Mesothelial cell of epicardium (in vitro differentiated cells): ENCODE results near the gene PTPRR. TPM values are rescaled to one million over a fixed set of nuclear protein-coding genes. Genes with fewer than 3 reads are reported as not detected.

Experiments
- DNase-seq, 2 experiments: peaks; one replicate each; pipeline ENCODE4 v3.0.0; 2021; ENCODE audit warnings: low spot score in 2 of 2; ENCODE audit not compliant: unreplicated experiment in 2 of 2
- H3K27ac Mint-ChIP-seq: 2 replicates; pipeline ENCODE4 v1.8.0; 2021; ENCODE audit warnings: mixed read lengths
- H3K27me3 Mint-ChIP-seq: 2 replicates; pipeline ENCODE4 v1.8.0; 2021; ENCODE audit warnings: low read depth, mixed read lengths
- H3K36me3 Mint-ChIP-seq: 2 replicates; pipeline ENCODE4 v1.8.0; 2021; ENCODE audit warnings: mixed read lengths
- H3K4me1 Mint-ChIP-seq: 2 replicates; pipeline ENCODE4 v1.8.0; 2021; ENCODE audit warnings: mixed read lengths
- H3K4me3 Mint-ChIP-seq: 2 replicates; pipeline ENCODE4 v1.8.0; 2021; ENCODE audit warnings: mild to moderate bottlenecking, moderate library complexity, mixed read lengths
- H3K9me3 Mint-ChIP-seq: 2 replicates; pipeline ENCODE4 v1.8.0; 2021; ENCODE audit warnings: mixed read lengths
- CTCF ChIP-seq: fragments of 200-600 bp; sonication (generic); IDR thresholded peaks from one replicate; pipeline ENCODE4 v1.5.0; 2021; ENCODE audit warnings: antibody characterized with exemption; ENCODE audit not compliant: unreplicated experiment
- total RNA-seq: library from RNA; stranded (reverse); gene quantifications from 3 replicates; pipeline ENCODE4 v1.2.1, GENCODE V29; 2021

Gene PTPRR
- total RNA-seq, 1 donor from 2014 or later = 0.38 TPM

- Mint-ChIP-seq H3K27me3 (peaks cover 22% of the 10 kb centered on the region), H3K4me1 (peaks cover 34% of the 10 kb centered on the region), H3K27ac (no peak overlapping the region), H3K36me3 (no peaks in the 10 kb centered on the region), H3K9me3 (no peaks in the 10 kb centered on the region), H3K4me3 (no peak overlapping the region)
- TF ChIP-seq CTCF = no peak
- no peak for DNase-seq
Measured at GRCh38 chr12:70757830-70758493, 162.6 kb downstream of the PTPRR start.

DNA sequence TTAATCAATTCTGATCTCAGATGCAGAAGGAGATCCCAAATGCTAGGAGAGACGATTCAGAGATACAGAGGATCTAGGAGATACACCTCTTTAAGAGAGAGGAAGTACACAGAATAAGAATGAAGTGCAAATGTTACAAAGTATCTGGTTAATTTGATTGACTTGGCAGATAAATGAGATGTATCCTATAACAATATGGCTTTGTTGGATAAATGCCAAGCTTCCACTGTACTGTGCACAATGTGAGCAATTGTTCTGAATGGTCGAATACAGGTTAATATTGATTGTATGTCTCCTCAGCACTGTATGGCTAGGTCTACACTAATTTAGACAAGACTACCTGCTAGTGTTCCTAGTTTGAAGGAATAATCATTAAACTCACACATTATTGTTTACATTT is 163.7 kb downstream of the PTPRR start:
- no peak for DNase-seq
- Mint-ChIP-seq H3K4me1 (peaks cover 38% of the 10 kb centered on the region), H3K36me3 (no peaks in the 10 kb centered on the region), H3K27me3 (peaks cover 34% of the 10 kb centered on the region), H3K4me3 (no peak overlapping the region), H3K9me3 (no peaks in the 10 kb centered on the region), H3K27ac (no peak overlapping the region)
- no peak for TF ChIP-seq CTCF

GRCh38 chr12:70756118-70756517 is 164.4 kb downstream of the PTPRR start:
- Mint-ChIP-seq H3K27ac (peak overlapping the region; percentile 13), H3K4me3 (no peak overlapping the region), H3K9me3 (no peaks in the 10 kb centered on the region), H3K4me1 (peaks cover 38% of the 10 kb centered on the region), H3K36me3 (no peaks in the 10 kb centered on the region), H3K27me3 (peaks cover 40% of the 10 kb centered on the region)
- DNase-seq = no peak
- TF ChIP-seq CTCF = no peak

DNA sequence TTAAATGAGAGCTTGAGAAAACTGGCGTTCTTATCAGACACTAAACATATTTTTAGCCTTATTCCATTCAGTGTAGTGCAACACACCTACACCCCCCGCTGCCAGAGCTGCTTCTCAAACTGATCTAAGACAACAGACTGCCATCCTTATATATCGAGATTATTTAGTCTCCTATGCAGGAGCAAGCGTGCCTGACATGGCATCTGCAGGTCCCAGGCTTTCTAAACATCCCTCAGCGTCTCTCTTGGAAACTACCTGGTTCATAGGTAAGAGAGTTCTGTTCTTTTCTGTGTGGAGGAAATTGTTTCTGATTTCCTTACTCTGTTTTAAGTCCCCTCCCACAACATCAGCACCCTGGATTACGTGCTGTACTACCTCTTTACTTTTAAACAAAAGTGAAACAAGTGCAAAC is 166.2 kb downstream of the PTPRR start:
- Mint-ChIP-seq H3K4me3 (no peak overlapping the region), H3K36me3 (no peaks in the 10 kb centered on the region), H3K27me3 (peaks cover 34% of the 10 kb centered on the region), H3K27ac (no peak overlapping the region), H3K4me1 (peaks cover 38% of the 10 kb centered on the region), H3K9me3 (no peaks in the 10 kb centered on the region)
- DNase-seq = no peak
- no peak for TF ChIP-seq CTCF

DNA sequence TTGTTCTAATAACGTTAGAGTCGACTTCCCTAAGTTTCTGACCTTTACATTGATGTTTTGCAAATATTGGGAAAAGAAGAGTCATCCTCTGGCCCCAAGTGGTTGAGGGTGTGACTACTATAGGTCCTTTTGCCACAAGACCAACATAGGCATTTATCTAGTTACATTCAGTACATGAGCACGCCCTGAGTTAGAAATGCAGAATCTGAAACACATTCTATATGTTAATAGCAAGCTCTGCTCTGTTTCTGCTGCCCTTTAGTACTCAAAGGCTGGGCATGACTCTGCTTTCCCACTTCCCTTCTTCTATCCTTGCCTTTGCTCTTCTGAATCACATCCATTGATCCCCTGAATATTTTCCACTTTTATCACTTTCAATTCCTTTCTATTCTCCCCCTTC is 168.2 kb downstream of the PTPRR start:
- H3K4me3 Mint-ChIP-seq = no peak overlapping the region
- H3K4me1 Mint-ChIP-seq = peaks cover 34% of the 10 kb centered on the region
- H3K27me3 Mint-ChIP-seq = peaks cover 42% of the 10 kb centered on the region
- no peak overlapping the region for H3K27ac Mint-ChIP-seq
- H3K36me3 Mint-ChIP-seq = no peaks in the 10 kb centered on the region
- no peaks in the 10 kb centered on the region for H3K9me3 Mint-ChIP-seq
- TF ChIP-seq CTCF = no peak
- DNase-seq = no peak

- H3K27ac Mint-ChIP-seq = no peak overlapping the region
- peaks cover 18% of the 10 kb centered on the region for H3K4me1 Mint-ChIP-seq
- peaks cover 42% of the 10 kb centered on the region for H3K27me3 Mint-ChIP-seq
- H3K9me3 Mint-ChIP-seq = no peaks in the 10 kb centered on the region
- no peak overlapping the region for H3K4me3 Mint-ChIP-seq
- no peak for DNase-seq
- no peak for TF ChIP-seq CTCF
- no peaks in the 10 kb centered on the region for H3K36me3 Mint-ChIP-seq
Measured at GRCh38 chr12:70749931-70750330, 170.6 kb downstream of the PTPRR start.
